OCI-LY7 (cell line): ENCODE results near the gene C1orf87. TPM values are rescaled to one million over a fixed set of nuclear protein-coding genes. Genes with fewer than 3 reads are reported as not detected.

ENCODE experiments used
- BruUV-seq: library from RNA; stranded (reverse); fragments of 400-500 nt; replicated peaks from 2 replicates; lab custom pipeline; 2021; lab: Mats Ljungman, UMichigan
- CTCF ChIA-PET: fragments of 300-600 bp; sonication (Branson Sonifier 250); formaldehyde crosslinking; loops from one replicate; lab custom pipeline; 2022; ENCODE audit warnings: antibody characterized with exemption; ENCODE audit not compliant: unreplicated experiment; lab: Charles Lee
- POLR2A ChIA-PET: fragments of 300-600 bp; sonication (Branson Sonifier 250); formaldehyde crosslinking; loops from one replicate; lab custom pipeline; 2022; ENCODE audit warnings: antibody characterized with exemption; lab: Charles Lee
- DNase-seq: peaks from one replicate; pipeline ENCODE4 v3.0.0-alpha.2; 2015; ENCODE audit warnings: low spot score
- H2AFZ ChIP-seq: fragments of 200-600 bp; sonication (generic), shearing (Covaris generic); 2 replicates; pipeline ENCODE4 v1.6.1; 2014; ENCODE audit warnings: mild to moderate bottlenecking, antibody characterized with exemption, low read length, moderate library complexity
- H3K27ac ChIP-seq: fragments of 200-600 bp; sonication (generic); 2 replicates; pipeline ENCODE4 v1.5.1; 2014; ENCODE audit warnings: mixed run types, low read depth, mild to moderate bottlenecking, moderate library complexity, low read length, inconsistent platforms; ENCODE audit not compliant: poor library complexity, severe bottlenecking
- H3K36me3 ChIP-seq: fragments of 200-600 bp; sonication (generic); 2 replicates; pipeline ENCODE4 v1.6.1; 2014; ENCODE audit warnings: mild to moderate bottlenecking, antibody characterized with exemption, low read length, moderate library complexity, mixed read lengths; ENCODE audit not compliant: insufficient read depth
- H3K4me1 ChIP-seq: fragments of 200-600 bp; sonication (generic); 2 replicates; pipeline ENCODE4 v1.5.1; 2014; ENCODE audit warnings: mild to moderate bottlenecking, low read length; ENCODE audit not compliant: insufficient read depth, poor library complexity, severe bottlenecking
- H3K4me2 ChIP-seq: fragments of 200-600 bp; sonication (generic); 2 replicates; pipeline ENCODE4 v1.6.1; 2014; ENCODE audit warnings: mild to moderate bottlenecking, low read length
- H3K4me3 ChIP-seq: fragments of 200-600 bp; sonication (generic); 2 replicates; pipeline ENCODE4 v1.5.1; 2014; ENCODE audit warnings: mild to moderate bottlenecking, low read depth, low read length; ENCODE audit not compliant: poor library complexity, severe bottlenecking
- H3K79me2 ChIP-seq: fragments of 200-600 bp; sonication (generic); 2 replicates; pipeline ENCODE4 v1.6.1; 2016; ENCODE audit warnings: low read depth, mild to moderate bottlenecking, low read length, moderate library complexity, mixed read lengths; ENCODE audit not compliant: insufficient read depth
- H3K9me2 ChIP-seq: fragments of 200-600 bp; sonication (generic); 2 replicates; pipeline ENCODE4 v1.6.1; 2016; ENCODE audit warnings: mild to moderate bottlenecking, low read length, mixed read lengths; ENCODE audit not compliant: insufficient read depth
- H3K9me3 ChIP-seq: fragments of 200-600 bp; sonication (generic); 2 replicates; pipeline ENCODE4 v1.6.1; 2014; ENCODE audit warnings: mild to moderate bottlenecking, mixed run types, low read length, mixed read lengths
- H4K20me1 ChIP-seq: fragments of 200-600 bp; sonication (generic); 2 replicates; pipeline ENCODE4 v1.6.1; 2014; ENCODE audit warnings: mild to moderate bottlenecking, antibody characterized with exemption, low read length, moderate library complexity, mixed read lengths; ENCODE audit not compliant: insufficient read depth
- EZH2phosphoT487 ChIP-seq: fragments of 200-600 bp; sonication (generic); IDR thresholded peaks from 2 replicates; pipeline ENCODE4 v1.6.1; 2018; ENCODE audit warnings: low read depth, borderline replicate concordance, mild to moderate bottlenecking, mixed run types, antibody characterized with exemption, low read length, moderate library complexity, mixed read lengths
- intact Hi-C: fragments of 100-400 bp; cut with micrococcal nuclease; formaldehyde crosslinking; loops from one replicate; pipeline ENCODE4 v1.10.0; 2022; ENCODE audit not compliant: unreplicated experiment
- total RNA-seq, 2 experiments: library from RNA; depleted of rRNA in 1 of 2; stranded (reverse); fragments of >200 nt in 1 of 2; shearing (Covaris generic) in 1 of 2; gene quantifications; 2 replicates each; pipeline ENCODE4 v1.2.3, GENCODE V29; 2014 to 2022
- TF ChIP-seq, protein P1 (sequence below): fragments of 200-600 bp; sonication (generic); conservative IDR thresholded peaks from 2 replicates; pipeline ENCODE4 v1.5.1; 2014; ENCODE audit warnings: mild to moderate bottlenecking, antibody characterized with exemption, low read length, moderate library complexity, mixed read lengths

C1orf87 gene
- total RNA-seq, 2 experiments from 2014 or later = not detected

DNA sequence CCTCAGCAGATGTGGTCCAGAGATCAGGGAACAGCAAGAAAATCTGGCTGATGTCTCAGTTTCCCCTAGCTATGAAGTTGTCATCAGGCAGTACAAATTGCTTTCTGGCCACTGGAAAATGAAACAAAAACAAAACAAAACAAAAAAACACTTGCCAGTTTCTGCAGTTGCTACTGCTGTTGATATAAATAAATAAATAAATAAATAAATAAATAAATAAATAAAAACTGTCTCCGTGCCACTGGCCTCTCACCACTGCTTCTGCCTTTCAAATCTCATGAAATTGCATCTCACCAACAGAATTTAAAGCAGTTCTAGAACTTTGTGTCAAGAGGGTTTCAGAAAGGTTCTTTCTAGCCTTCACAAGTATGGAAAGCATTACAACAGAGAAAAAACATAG, 62.9 kb downstream of the C1orf87 start:
- Histone ChIP-seq H4K20me1 (no peaks in the 10 kb centered on the region), H3K36me3 (no peaks in the 10 kb centered on the region), H3K4me1 (no peaks in the 10 kb centered on the region), H2AFZ (no peak overlapping the region), H3K27ac (no peak overlapping the region), H3K4me3 (no peak overlapping the region), H3K4me2 (no peak overlapping the region), H3K79me2 (no peaks in the 10 kb centered on the region), H3K9me3 (no peaks in the 10 kb centered on the region), H3K9me2 (no peaks in the 10 kb centered on the region)
- no peak for DNase-seq
- CTCF ChIA-PET = no interaction called here
- POLR2A ChIA-PET = no interaction called here
- BruUV-seq = no TSS peak
- TF ChIP-seq, protein P1, sequence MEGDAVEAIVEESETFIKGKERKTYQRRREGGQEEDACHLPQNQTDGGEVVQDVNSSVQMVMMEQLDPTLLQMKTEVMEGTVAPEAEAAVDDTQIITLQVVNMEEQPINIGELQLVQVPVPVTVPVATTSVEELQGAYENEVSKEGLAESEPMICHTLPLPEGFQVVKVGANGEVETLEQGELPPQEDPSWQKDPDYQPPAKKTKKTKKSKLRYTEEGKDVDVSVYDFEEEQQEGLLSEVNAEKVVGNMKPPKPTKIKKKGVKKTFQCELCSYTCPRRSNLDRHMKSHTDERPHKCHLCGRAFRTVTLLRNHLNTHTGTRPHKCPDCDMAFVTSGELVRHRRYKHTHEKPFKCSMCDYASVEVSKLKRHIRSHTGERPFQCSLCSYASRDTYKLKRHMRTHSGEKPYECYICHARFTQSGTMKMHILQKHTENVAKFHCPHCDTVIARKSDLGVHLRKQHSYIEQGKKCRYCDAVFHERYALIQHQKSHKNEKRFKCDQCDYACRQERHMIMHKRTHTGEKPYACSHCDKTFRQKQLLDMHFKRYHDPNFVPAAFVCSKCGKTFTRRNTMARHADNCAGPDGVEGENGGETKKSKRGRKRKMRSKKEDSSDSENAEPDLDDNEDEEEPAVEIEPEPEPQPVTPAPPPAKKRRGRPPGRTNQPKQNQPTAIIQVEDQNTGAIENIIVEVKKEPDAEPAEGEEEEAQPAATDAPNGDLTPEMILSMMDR = no peak
- TF ChIP-seq EZH2phosphoT487 = no peak
- intact Hi-C loops = no loop called here

DNA sequence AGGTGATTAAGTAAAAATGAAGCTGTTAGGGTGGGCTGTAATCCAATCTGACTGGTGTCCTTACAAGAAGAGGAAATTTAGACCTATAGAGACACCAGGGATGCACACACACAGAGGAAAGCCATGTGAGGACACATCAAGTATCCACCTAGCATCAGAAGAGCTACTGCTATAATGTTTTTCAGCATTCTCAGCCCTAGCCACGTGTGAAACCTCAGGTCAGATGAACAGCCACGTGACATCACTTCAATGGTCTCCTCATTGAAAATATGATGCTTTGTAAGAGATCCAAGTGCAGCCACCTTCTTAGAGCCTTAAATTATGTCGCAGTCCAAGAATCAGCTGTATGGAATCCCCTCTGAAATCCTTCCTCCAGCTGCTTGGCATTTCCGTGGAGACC, 65.1 kb downstream of the C1orf87 start:
- Histone ChIP-seq H2AFZ (no peak overlapping the region), H3K27ac (no peak overlapping the region), H3K4me1 (no peaks in the 10 kb centered on the region), H3K9me2 (no peaks in the 10 kb centered on the region), H3K79me2 (no peaks in the 10 kb centered on the region), H4K20me1 (no peaks in the 10 kb centered on the region), H3K4me2 (no peak overlapping the region), H3K9me3 (no peaks in the 10 kb centered on the region), H3K36me3 (no peaks in the 10 kb centered on the region), H3K4me3 (no peak overlapping the region)
- POLR2A ChIA-PET = interaction anchor here (0.6 kb wide), 1 partner anchor 533 kb away, joined by 3 read pairs; no protein-coding TSS in a partner anchor
- no peak for DNase-seq
- TF ChIP-seq EZH2phosphoT487 = no peak
- TF ChIP-seq, protein P1 = no peak
- intact Hi-C loops = no loop called here
- CTCF ChIA-PET = no interaction called here
- no TSS peak for BruUV-seq

DNA sequence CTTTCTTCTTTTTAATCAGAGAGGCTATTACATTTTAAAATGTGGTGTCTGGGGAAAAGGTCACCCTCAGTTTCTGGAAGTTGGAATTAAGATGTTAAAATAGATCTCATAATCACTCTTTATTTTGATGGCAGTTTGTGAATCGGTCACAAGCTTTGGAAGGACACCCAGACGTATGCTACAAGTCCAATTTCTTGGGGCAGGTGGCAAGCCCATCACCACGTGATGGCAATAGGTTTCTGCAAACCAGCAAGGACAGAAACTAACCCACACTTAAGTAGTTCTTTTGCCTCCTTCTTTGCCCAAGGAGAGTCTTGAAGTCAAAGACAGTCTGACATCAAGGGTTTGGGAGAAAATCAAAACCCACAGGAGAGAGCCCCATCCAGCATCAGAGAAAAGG, 72.9 kb downstream of the C1orf87 start:
- Histone ChIP-seq H4K20me1 (no peaks in the 10 kb centered on the region), H3K4me2 (no peak overlapping the region), H3K4me3 (no peak overlapping the region), H3K4me1 (no peaks in the 10 kb centered on the region), H3K9me3 (no peaks in the 10 kb centered on the region), H3K79me2 (no peaks in the 10 kb centered on the region), H3K9me2 (no peaks in the 10 kb centered on the region), H2AFZ (no peak overlapping the region), H3K36me3 (no peaks in the 10 kb centered on the region), H3K27ac (no peak overlapping the region)
- DNase-seq = no peak
- TF ChIP-seq EZH2phosphoT487 = no peak
- TF ChIP-seq, protein P1 = no peak
- no TSS peak for BruUV-seq
- intact Hi-C loops = no loop called here
- ChIA-PET POLR2A (no interaction called here), CTCF (no interaction called here)
